GM12891 (cell line): ENCODE results near the gene NCEH1.

Experiments used
- PAX5 ChIP-seq: IDR thresholded peaks from 2 replicates; pipeline ENCODE4 v1.6.1; 2011; ENCODE audit warnings: low read length, moderate library complexity, mild to moderate bottlenecking; ENCODE audit not compliant: insufficient read depth, severe bottlenecking
- POLR2A ChIP-seq: IDR thresholded peaks from 2 replicates; pipeline ENCODE4 v1.6.1; 2011; ENCODE audit warnings: low read depth, low read length, control low read depth
- POLR2AphosphoS5 ChIP-seq: IDR thresholded peaks from 2 replicates; pipeline ENCODE4 v1.6.1; 2011; ENCODE audit warnings: low read depth, low read length, control low read depth
- POU2F2 ChIP-seq: IDR thresholded peaks from 2 replicates; pipeline ENCODE4 v1.6.1; 2011; ENCODE audit warnings: low read depth, mild to moderate bottlenecking, control low read depth, low read length, moderate library complexity
- SPI1 ChIP-seq: IDR thresholded peaks from 2 replicates; pipeline ENCODE4 v1.6.1; 2011; ENCODE audit warnings: low read depth, low read length, control low read depth
- TAF1 ChIP-seq: IDR thresholded peaks from 2 replicates; pipeline ENCODE4 v1.6.1; 2011; ENCODE audit warnings: low read depth, low read length, control low read depth

GRCh38 chr3:172598904-172599303 lies 112.0 kb downstream of the NCEH1 start:
- TF ChIP-seq POLR2A (no peak), POLR2AphosphoS5 (no peak), POU2F2 (no peak), TAF1 (no peak), PAX5 (no peak), SPI1 (no peak)
